Astrocyte of the spinal cord (primary cell): ENCODE measurements around the gene CA7.

ENCODE experiments used
- DNase-seq: peaks from one replicate; pipeline ENCODE4 v3.0.0; 2011; ENCODE audit warnings: low read depth, low spot score
- H3K4me3 ChIP-seq: 2 replicates; pipeline ENCODE4 v1.5.1; 2011; ENCODE audit warnings: low read depth, mild to moderate bottlenecking, low read length, moderate library complexity
- in situ Hi-C: cut with HindIII; loops from 2 replicates; pipeline ENCODE4 v1.10.0; 2017; ENCODE audit warnings: low sequenced_read_pairs
- TF ChIP-seq, protein P1 (sequence below): IDR thresholded peaks from 2 replicates; pipeline ENCODE4 v1.5.1; 2012; ENCODE audit warnings: low read depth, mild to moderate bottlenecking, low read length, inconsistent platforms

The CA7 gene

DNA sequence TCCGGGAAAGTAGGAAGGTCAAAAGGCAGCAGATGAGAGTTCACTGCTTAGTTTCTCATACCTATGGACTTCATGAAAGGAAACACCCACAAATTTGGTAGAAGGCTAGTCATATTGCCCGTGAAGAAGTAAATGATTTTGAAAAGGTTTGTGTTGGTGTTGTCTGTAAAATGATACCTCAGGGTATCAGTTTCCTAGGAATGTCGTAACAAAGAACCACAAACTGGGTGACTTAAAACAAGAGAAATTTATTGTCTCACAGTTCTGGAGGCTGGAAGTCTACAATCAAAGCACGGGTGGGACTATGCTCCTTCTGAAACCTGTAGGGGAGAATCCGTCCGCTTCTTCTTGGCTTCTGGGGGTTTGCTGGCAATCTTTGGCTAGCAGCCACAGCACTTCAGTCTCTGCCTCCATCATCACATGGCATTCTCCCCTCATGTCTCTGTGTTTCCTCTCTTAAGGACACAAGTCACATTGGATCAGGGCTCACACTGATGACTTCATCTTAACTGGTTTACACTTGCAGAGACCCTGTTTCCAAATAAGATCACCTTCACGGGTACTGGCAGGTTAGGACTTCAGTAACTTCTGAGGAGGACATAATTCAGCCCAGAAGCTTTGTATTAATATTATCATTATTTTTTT is 11.4 kb upstream of the CA7 start:
- TF ChIP-seq, protein P1, sequence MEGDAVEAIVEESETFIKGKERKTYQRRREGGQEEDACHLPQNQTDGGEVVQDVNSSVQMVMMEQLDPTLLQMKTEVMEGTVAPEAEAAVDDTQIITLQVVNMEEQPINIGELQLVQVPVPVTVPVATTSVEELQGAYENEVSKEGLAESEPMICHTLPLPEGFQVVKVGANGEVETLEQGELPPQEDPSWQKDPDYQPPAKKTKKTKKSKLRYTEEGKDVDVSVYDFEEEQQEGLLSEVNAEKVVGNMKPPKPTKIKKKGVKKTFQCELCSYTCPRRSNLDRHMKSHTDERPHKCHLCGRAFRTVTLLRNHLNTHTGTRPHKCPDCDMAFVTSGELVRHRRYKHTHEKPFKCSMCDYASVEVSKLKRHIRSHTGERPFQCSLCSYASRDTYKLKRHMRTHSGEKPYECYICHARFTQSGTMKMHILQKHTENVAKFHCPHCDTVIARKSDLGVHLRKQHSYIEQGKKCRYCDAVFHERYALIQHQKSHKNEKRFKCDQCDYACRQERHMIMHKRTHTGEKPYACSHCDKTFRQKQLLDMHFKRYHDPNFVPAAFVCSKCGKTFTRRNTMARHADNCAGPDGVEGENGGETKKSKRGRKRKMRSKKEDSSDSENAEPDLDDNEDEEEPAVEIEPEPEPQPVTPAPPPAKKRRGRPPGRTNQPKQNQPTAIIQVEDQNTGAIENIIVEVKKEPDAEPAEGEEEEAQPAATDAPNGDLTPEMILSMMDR, result no peak

DNA sequence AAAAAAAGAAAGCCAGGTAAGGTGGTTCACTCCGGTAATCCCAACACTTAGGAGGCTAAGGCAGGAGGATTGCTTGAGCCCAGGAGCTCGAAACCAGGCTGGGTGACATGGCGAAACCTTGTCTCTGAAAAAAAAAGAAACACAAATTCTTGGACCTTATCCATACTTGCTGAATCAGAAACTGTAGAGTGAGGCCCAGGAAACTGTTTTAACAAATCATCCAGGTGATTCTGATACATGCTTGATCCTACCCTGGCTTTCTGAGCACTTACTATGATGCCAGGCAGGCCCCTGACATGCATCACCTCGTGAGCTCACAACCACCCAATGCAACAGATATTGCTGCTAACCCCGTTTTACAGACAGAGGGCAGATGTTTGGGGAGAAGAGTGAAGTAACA is 9.5 kb upstream of the CA7 start:
- TF ChIP-seq, protein P1, result no peak
- DNase-seq, result no peak
- in situ Hi-C loops, result no loop called here
- H3K4me3 ChIP-seq, result no peak overlapping the region

More for the DNA sequence above, 11.4 kb upstream of the CA7 start:
- in situ Hi-C loops, result no loop called here
- no peak overlapping the region for H3K4me3 ChIP-seq
- DNase-seq, result peak; percentile 5

DNA sequence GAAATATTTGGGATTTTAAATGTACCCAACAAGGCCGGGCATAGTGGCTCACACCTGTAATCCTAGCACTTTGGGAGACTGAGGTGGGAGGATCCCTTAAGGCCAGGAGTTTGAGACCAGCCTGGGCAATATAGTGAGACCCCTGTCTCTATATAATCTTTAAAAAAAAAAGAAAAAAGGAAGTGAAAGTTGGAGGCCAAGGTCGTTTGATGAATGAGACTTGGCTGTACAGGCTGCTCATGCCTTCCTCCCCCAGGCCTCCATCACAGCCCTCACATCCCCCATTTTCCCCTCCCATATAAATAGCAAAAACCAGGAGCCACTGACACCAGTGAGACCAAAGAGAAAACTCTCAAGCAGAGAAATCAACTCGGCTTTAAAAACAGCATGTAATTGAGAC is 3.3 kb upstream of the CA7 start:
- DNase-seq, result no peak
- H3K4me3 ChIP-seq, result no peak overlapping the region
- in situ Hi-C loops, result no loop called here
- TF ChIP-seq, protein P1, result no peak

DNA sequence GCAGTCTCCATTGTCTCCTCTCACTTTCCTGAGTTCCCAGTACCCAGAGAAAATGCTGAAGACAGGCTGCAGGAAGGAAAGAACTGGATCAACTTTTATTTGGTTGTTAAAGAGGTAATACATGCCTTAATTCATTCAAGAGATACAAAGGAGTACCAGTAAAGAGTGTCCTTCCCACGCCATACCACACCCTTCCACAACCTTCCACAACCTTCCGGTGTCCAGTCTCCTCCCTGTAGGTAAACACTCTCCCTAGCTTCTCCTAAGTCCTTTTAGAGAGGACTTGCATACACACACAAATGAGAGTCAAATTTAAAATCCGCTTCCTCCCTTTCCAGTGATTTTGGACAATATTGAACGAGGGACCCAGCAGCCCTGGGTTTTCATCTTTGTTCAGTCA is 2.8 kb upstream of the CA7 start:
- DNase-seq, result no peak
- in situ Hi-C loops, result no loop called here
- no peak overlapping the region for H3K4me3 ChIP-seq
- TF ChIP-seq, protein P1, result no peak

DNA sequence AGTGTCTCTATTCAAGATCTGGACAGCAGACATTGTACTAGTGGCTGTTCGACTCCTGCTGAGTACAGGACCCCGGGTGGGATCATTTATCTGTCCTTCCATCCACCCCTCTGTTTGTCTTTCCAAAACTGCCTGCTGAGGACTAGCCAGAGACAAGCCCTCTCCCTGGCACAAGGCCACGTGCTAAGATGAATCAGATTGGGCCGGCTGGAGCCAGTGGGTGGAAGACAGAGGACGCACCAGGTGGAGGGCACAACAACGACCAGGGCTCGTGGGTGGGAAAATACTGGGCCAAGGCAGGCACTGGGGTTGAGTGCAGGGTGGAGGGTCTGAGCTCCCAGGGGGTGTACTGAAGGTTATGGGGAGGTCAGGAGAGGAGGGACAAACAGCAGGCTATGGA is 1.4 kb upstream of the CA7 start:
- in situ Hi-C loops, result no loop called here
- peak; percentile 16 for DNase-seq

DNA sequence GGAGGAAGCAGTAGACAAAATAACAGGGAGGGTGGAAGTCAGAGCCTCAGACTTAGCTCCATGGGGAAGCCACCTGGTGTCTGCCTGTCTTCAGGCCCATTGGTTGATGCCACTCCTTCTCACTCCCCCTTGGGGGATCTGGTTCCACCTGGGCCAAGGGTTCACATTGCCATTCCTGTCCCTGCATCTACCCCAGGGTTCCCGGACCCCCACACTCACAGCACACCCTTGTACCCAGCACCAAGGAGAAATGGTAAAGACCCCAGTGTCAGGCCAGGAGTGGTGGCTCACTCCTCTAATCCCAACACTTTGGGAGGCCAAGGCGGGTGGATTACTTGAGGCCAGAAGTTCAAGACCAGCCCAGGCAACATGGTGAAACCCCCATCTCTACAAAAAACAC is 1.0 kb upstream of the CA7 start:
- TF ChIP-seq, protein P1, result no peak
- in situ Hi-C loops, result no loop called here
- no peak for DNase-seq
- no peak overlapping the region for H3K4me3 ChIP-seq

More for the DNA sequence above, 1.4 kb upstream of the CA7 start:
- no peak overlapping the region for H3K4me3 ChIP-seq
- TF ChIP-seq, protein P1, result no peak

DNA sequence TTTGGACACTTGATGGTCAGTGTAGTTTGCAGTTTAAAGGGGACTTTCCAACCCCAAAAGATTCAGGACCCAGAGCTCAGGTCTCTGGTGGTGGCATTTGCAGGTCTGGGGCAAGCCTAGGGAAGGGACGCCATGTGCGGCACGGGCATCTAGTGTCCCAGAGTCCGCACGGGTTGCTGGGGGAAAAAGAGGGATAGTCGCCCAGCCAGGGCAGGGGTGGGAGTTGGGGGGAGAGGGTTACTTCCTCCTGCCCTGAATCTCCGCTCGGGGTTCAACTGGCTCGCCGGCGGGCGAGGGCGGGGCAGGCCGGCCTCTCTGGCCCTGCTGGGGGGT is 239 bp upstream of the CA7 start:
- TF ChIP-seq, protein P1, result no peak
- H3K4me3 ChIP-seq, result no peak overlapping the region
- no peak for DNase-seq
- in situ Hi-C loops, result no loop called here
